NCI-H446 treated with DMSO at 0.1 percent for 48 hours (cell line): ENCODE data around the gene GNPTAB.
A peak's percentile ranks its signal among the peaks of the same experiment; 100 is the strongest.
"Not testable (repeated sequence)": the region's sequence is repeated elsewhere in the genome, so short reads cannot be mapped to it uniquely, and the experiment has no call there.

Source experiments
- DNase-seq: peaks from one replicate; lab custom pipeline; 2025; lab: John Stamatoyannopoulos, UW

GNPTAB gene

DNA sequence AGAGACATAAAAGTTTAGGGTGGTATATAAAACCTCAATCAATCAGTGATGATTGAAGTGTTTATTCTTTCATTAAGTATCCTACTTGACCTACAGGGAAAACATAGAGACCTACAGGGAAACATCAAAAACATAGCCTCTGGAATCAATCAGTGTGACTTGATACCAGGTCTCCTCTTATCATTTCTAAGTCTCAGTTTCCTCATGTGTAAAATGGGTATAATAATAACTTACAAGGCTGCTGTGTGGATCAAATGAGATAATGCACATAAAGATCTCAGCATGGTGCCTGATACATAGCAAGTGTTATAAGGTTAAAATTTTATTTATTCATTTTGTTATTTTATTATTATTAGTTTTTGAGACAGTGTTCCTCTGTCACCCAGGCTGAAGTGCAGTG is 22.2 kb upstream of the GNPTAB start:
- DNase-seq: no peak

DNA sequence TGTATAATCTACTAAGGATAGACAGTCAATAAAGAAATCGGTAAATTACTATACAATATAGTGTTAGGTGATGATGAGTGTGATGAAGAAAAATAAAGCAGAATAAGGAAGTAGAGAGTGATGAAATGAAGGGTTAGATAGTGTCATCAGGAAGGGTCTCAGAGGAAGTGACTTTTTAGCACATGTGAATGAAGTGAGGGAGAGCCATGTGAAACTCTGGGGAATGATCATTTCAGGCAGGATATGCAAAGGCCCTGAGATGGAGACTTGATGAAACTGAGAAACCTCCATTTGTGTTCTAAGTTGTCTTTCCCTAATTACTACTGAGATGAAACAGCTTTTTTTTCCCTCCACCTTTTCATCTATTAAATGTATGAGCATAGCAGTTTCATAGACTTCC is 19.4 kb upstream of the GNPTAB start:
- DNase-seq: no peak

GRCh38 chr12:101847325-101847724 is 16.6 kb upstream of the GNPTAB start:
- DNase-seq: no peak

DNA sequence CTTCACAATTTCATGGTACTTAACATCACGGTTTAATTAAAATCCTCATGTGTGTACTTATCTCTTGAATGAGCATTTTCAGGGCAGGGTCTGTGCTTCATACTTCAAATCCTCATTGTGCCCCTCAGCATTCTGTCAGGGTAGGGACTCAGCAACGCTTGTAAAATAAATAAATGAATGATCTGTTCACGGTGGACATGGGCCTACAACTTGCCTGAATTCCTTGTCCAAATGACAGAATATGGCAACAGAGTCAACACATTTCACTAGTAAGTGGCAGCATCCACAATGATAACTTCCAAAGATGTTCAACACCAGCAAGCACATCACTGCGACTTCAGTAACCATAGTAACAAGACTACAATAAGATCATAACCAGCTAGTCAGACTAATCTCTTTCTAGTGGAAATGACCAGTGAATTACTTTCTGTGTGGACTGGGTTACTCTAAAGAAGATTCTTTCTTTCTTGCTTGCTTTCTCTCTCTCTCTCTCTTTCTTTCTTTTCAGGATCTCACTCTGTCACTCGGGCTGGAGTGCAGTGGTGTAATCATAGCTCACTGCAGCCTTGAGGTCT is 14.5 kb upstream of the GNPTAB start:
- DNase-seq: no peak

- no peak for DNase-seq
Measured at GRCh38 chr12:101841069-101841468, 10.3 kb upstream of the GNPTAB start.

- no peak for DNase-seq
Measured at GRCh38 chr12:101839324-101840283, 8.8 kb upstream of the GNPTAB start.

DNA sequence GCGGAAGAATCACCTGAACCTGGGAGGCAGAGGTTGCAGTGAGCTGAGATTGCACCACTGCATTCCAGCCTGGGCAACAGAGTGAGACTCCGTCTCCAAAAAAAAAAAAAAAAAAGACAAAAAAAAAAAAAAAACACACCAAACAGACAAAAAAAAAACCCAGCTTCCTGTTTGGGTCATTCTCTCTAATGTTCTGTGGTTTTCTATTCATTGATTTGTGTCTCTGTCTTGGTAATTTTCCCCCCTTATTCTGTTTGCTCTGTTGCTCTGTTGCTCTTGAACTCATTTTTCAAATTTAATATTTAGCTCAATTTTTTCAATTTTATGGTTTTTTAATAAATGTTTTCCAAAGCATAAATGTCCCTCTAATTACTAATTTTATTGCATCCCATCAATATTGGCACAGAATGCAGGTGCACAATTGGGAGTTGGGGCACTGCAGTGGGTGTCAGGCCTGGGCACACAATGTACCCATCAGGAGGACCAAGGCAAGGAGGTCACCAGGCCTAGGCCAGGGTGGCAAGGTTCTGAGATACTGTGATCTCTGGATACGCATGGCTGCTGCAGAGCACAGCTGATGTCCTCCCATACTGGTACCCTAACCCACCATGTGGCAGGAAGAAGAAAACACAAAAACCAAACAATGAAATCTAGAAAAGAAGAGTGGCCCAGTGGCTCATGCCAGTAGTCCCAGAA is 8.0 kb upstream of the GNPTAB start:
- no peak for DNase-seq

- no peak for DNase-seq
Measured at GRCh38 chr12:101832030-101832429, 1.3 kb upstream of the GNPTAB start.

GRCh38 chr12:101829639-101830366 is 956 bp downstream of the GNPTAB start:
- no peak for DNase-seq

GRCh38 chr12:101828463-101829196 is 2.1 kb downstream of the GNPTAB start:
- DNase-seq: no peak

GRCh38 chr12:101826766-101827368 is 3.9 kb downstream of the GNPTAB start:
- no peak for DNase-seq

GRCh38 chr12:101824831-101825230 is 5.9 kb downstream of the GNPTAB start:
- DNase-seq: no peak

DNA sequence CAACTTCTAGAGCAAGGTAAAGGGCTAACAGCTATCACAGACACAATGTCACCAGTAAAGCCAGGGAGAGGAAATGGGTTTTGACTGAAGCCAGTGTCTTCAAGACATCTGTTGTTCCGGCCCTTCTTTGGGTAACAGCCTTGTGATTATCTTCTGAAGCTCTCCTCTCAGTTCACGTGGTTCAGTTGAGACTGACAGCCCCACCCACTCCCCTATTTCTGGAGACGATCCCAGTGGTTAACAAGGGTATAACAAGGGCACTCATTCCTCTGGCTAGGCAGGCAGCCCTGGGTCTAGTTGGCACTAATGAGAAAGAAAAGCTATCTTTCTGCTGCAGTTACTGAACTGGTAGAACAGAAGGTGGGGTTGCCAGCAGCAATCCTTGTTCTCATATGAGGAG is 6.9 kb downstream of the GNPTAB start:
- peak; percentile 71 for DNase-seq

GRCh38 chr12:101823039-101823438 is 7.7 kb downstream of the GNPTAB start:
- DNase-seq: no peak

- DNase-seq: no peak
Measured at GRCh38 chr12:101819467-101819866, 11.3 kb downstream of the GNPTAB start.

DNA sequence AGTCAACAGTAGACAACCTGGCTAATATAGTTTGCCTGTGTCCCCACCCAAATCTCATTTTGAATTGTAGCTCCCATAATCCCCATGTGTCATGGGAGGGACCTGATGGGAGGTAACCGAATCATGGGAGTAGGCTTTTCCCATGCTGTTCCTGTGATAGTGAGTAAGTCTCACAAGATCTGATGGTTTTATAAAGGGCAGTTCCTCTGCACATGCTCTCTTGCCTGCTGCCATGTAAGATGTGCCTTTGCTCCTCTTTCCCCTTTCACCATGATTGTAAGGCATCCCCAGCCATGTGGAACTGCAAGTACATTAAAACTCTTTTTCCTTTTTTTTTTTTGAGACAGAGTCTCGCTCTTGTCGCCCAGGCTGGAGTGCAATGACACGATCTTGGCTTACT is 12.1 kb downstream of the GNPTAB start:
- not testable (repeated sequence) for DNase-seq

DNA sequence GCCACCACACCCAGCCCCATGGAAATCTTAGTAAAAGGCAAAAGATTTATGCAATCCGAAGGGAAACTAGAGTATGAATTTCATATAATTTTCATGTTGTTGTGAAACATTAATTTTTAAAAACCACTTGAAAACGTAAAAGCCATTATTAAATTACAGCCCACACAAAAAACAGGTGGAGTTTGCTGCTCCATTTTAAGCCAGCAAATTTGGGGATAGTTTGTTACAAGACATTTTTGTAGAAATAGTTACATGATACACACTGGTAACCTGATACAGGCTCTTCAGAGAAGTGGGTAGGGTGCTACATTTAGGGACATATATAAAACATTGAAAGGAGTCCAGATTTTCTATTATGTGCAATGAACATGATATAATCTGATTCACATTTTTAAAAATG is 17.6 kb downstream of the GNPTAB start:
- no peak for DNase-seq

DNA sequence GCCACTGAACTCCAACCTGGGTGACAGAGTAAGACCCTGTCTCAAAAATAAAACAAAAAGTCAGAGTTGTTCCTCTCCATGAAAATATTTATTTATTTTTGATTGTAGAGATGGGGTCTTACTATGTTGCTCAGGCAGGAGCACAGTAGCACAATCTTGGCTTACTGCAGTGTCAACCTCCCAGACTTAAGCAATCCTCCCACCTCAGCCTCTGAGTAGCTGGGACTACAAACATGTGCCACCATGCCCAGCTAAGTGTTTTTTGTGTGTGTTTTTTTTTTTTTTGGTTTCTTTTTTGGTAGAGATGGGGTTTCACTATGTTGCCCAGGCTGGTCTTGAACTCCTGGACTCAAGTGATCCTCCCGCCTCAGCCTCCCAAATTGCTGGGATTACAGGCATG is 18.0 kb downstream of the GNPTAB start:
- not testable (repeated sequence) for DNase-seq

DNA sequence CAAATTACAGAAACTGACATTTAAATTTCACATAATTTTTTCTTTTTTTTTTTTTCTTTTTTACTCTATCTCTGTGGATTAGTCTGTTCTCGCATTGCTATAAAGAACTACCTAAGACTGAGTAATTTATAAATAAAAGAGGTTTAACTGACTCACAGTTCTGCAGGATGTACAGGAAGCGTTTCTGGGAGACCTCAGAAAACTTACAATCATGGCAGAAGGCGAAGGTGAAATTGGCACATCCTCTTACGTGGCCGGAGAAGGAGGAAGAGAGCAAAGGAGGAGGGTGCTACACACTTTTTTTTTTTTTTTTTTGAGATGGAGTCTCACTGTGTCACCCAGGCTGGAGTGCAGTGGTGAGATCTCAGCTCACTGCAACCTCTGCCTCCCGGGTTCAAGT is 19.4 kb downstream of the GNPTAB start:
- not testable (repeated sequence) for DNase-seq

GRCh38 chr12:101809208-101809607 is 21.6 kb downstream of the GNPTAB start:
- DNase-seq: no peak

GRCh38 chr12:101806265-101806664 is 24.5 kb downstream of the GNPTAB start:
- no peak for DNase-seq
